ES-I3 (cell line): ENCODE data around the gene UGT1A5.

Experiments used
- H3K36me3 ChIP-seq: 2 replicates; pipeline ENCODE4 v1.6.1; 2013; ENCODE audit warnings: mild to moderate bottlenecking, low read length, control low read depth, moderate library complexity; ENCODE audit not compliant: insufficient read depth
- H3K4me1 ChIP-seq: 2 replicates; pipeline ENCODE4 v1.6.1; 2013; ENCODE audit warnings: mild to moderate bottlenecking, control low read depth, low read length; ENCODE audit not compliant: insufficient read depth
- H3K9ac ChIP-seq: 2 replicates; pipeline ENCODE4 v1.6.1; 2013; ENCODE audit warnings: low read depth, mild to moderate bottlenecking, low read length, moderate library complexity
- H3K9me3 ChIP-seq: 2 replicates; pipeline ENCODE4 v1.6.1; 2013; ENCODE audit warnings: mild to moderate bottlenecking, low read length, moderate library complexity; ENCODE audit not compliant: control insufficient read depth, insufficient read depth

The UGT1A5 gene

DNA sequence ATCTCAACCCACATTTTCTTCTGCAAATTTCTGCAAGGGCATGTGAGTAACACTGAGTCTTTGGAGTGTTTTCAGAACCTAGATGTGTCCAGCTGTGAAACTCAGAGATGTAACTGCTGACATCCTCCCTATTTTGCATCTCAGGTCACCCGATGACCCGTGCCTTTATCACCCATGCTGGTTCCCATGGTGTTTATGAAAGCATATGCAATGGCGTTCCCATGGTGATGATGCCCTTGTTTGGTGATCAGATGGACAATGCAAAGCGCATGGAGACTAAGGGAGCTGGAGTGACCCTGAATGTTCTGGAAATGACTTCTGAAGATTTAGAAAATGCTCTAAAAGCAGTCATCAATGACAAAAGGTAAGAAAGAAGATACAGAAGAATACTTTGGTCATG is 55.4 kb downstream of the UGT1A5 start:
- H3K9ac ChIP-seq, result no peak overlapping the region
- peaks cover 2% of the 10 kb centered on the region; the same call in 1 of the 2 replicates for H3K9me3 ChIP-seq
- no peaks in the 10 kb centered on the region for H3K36me3 ChIP-seq
- H3K4me1 ChIP-seq, result no peaks in the 10 kb centered on the region

DNA sequence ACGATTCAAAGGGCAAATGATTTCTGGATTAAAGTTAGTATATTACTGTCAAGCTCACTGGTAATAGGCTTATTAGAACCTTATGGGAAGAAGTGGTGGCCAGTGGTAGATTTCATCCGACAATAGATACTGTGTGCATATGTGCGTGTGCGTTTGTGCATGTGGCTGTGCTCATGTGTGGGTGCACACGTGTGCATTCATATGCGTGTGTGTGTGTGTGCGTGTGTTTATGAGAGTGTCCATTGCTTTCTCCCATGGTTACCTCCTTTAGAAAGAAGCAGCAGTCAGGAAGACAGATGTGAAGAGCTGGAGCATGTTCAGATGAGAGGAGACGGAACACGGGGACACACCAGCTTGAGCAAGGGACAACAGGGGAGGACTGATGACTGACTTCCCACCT is 56.6 kb downstream of the UGT1A5 start:
- Histone ChIP-seq H3K9me3 (no peaks in the 10 kb centered on the region), H3K9ac (no peak overlapping the region), H3K4me1 (no peaks in the 10 kb centered on the region), H3K36me3 (no peaks in the 10 kb centered on the region)

DNA sequence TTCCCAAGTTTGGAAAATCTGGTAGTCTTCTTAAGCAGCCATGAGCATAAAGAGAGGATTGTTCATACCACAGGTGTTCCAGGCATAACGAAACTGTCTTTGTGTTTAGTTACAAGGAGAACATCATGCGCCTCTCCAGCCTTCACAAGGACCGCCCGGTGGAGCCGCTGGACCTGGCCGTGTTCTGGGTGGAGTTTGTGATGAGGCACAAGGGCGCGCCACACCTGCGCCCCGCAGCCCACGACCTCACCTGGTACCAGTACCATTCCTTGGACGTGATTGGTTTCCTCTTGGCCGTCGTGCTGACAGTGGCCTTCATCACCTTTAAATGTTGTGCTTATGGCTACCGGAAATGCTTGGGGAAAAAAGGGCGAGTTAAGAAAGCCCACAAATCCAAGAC is 59.4 kb downstream of the UGT1A5 start:
- Histone ChIP-seq H3K9ac (no peak overlapping the region), H3K9me3 (no peaks in the 10 kb centered on the region), H3K4me1 (no peaks in the 10 kb centered on the region), H3K36me3 (no peaks in the 10 kb centered on the region; the same call in 1 of the 2 replicates)

- no peak overlapping the region for H3K9ac ChIP-seq
- H3K9me3 ChIP-seq, result no peaks in the 10 kb centered on the region
- H3K4me1 ChIP-seq, result no peaks in the 10 kb centered on the region
- no peaks in the 10 kb centered on the region; the same call in 1 of the 2 replicates for H3K36me3 ChIP-seq
These were observed 59.9 kb downstream of the UGT1A5 start for GRCh38 chr2:233772583-233772982.

GRCh38 chr2:233773854-233774253 is 61.1 kb downstream of the UGT1A5 start:
- no peaks in the 10 kb centered on the region for H3K4me1 ChIP-seq
- no peaks in the 10 kb centered on the region; the same call in 1 of the 2 replicates for H3K36me3 ChIP-seq
- H3K9ac ChIP-seq, result no peak overlapping the region
- H3K9me3 ChIP-seq, result no peaks in the 10 kb centered on the region

- Histone ChIP-seq H3K9ac (no peak overlapping the region), H3K9me3 (peaks cover 2% of the 10 kb centered on the region; the same call in 1 of the 2 replicates), H3K36me3 (no peaks in the 10 kb centered on the region; the same call in 1 of the 2 replicates), H3K4me1 (no peaks in the 10 kb centered on the region)
These were observed 62.7 kb downstream of the UGT1A5 start for GRCh38 chr2:233775414-233775813.

DNA sequence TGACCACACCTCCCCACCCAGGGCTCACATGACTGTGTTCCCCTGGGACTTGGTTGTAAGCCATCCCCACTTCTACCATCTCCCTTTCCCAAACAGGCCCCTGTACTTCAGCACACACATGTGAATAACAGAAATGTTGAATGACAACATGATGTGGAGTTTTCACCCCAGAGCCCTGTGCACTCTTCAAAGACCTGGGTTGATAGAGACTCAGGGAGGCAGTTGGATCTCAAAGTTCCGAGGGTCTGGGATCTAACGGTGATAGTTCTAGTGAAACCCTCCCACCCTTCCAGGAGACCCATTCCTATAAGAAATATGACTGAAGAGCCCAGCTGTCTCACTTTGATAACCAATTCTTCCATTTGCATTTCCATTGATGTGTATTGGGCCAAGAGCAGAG is 65.3 kb downstream of the UGT1A5 start, which contains the start of gene MROH2A:
TSS of gene MROH2A (plus strand) at position 301 of the 400 bp plus-strand sequence. CDS start 1,029 bp downstream, outside the sequence.
- H3K36me3 ChIP-seq, result no peaks in the 10 kb centered on the region; the same call in 1 of the 2 replicates
- H3K9me3 ChIP-seq, result peaks cover 2% of the 10 kb centered on the region; the same call in 1 of the 2 replicates
- no peak within 1 kb of the TSS for H3K9ac ChIP-seq
- H3K4me1 ChIP-seq, result no peaks in the 10 kb centered on the region

GRCh38 chr2:233779722-233780121 is 67.0 kb downstream of the UGT1A5 start:
- Histone ChIP-seq H3K36me3 (no peaks in the 10 kb centered on the region; the same call in 1 of the 2 replicates), H3K9ac (no peak overlapping the region), H3K9me3 (peaks cover 2% of the 10 kb centered on the region; the same call in 1 of the 2 replicates), H3K4me1 (no peaks in the 10 kb centered on the region)

GRCh38 chr2:233780771-233781170 is 68.1 kb downstream of the UGT1A5 start:
- Histone ChIP-seq H3K4me1 (no peaks in the 10 kb centered on the region), H3K9ac (no peak overlapping the region), H3K36me3 (no peaks in the 10 kb centered on the region; the same call in 1 of the 2 replicates), H3K9me3 (peaks cover 2% of the 10 kb centered on the region; the same call in 1 of the 2 replicates)

GRCh38 chr2:233789554-233789953 is 76.8 kb downstream of the UGT1A5 start:
- Histone ChIP-seq H3K9me3 (no peaks in the 10 kb centered on the region), H3K36me3 (no peaks in the 10 kb centered on the region), H3K4me1 (no peaks in the 10 kb centered on the region), H3K9ac (no peak overlapping the region)

DNA sequence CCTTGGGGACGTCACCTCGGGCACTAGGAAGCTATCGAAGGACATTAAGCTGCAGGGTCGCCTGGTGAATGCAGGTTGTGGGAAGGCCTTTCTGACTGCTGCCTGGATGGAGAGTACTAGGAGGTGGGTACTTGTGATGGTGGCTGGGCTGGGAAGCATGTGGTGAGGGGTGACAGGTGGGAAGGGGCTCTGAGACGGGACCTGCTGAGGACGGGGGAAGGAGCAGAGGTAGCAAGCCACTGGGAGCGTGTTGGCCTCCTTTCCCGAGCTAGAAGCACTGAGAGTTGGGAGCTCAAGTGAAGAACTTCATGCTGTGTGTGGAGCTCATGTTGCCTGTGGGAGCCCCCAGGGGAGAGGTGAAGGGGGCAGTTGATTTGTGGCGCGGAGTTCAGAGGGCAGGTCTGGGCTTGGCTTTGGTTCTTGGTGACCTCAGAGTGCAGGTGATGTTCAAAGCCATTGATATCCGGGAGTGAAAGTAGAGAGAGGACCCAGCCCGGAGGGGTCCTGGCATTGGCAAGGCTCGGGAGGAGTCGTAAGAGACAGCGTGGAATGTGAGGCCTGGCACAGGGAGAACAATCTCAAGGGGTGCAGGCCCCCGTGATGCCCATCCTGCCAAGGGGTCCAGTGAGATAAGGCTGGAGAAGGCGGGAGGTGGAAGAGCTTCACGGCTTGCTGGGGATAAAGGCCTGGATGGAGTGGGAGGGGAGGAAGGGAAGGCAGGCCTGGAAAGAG is 78.6 kb downstream of the UGT1A5 start:
- Histone ChIP-seq H3K36me3 (no peaks in the 10 kb centered on the region), H3K9ac (no peak overlapping the region), H3K4me1 (no peaks in the 10 kb centered on the region), H3K9me3 (no peaks in the 10 kb centered on the region)

- no peak overlapping the region for H3K9ac ChIP-seq
- no peaks in the 10 kb centered on the region for H3K36me3 ChIP-seq
- no peaks in the 10 kb centered on the region for H3K4me1 ChIP-seq
- H3K9me3 ChIP-seq, result no peaks in the 10 kb centered on the region
These were observed 79.2 kb downstream of the UGT1A5 start for GRCh38 chr2:233791883-233792329.

- no peaks in the 10 kb centered on the region for H3K9me3 ChIP-seq
- no peaks in the 10 kb centered on the region for H3K36me3 ChIP-seq
These were observed 80.0 kb downstream of the UGT1A5 start for GRCh38 chr2:233792720-233793119.

GRCh38 chr2:233793465-233794127 is 80.9 kb downstream of the UGT1A5 start:
- H3K36me3 ChIP-seq, result no peaks in the 10 kb centered on the region
- H3K4me1 ChIP-seq, result no peaks in the 10 kb centered on the region
- no peak overlapping the region for H3K9ac ChIP-seq
- H3K9me3 ChIP-seq, result no peaks in the 10 kb centered on the region

More at GRCh38 chr2:233792720-233793119, 80.0 kb downstream of the UGT1A5 start:
- H3K4me1 ChIP-seq, result no peaks in the 10 kb centered on the region
- no peak overlapping the region for H3K9ac ChIP-seq
